DND-41 (cell line): ENCODE results near the gene ARHGAP45.

Experiments used
- ATAC-seq: fragments of 200-7000 bp; cut with Tn5 transposase; 3 replicates; pipeline ENCODE4 v1.9.1; 2021; ENCODE audit warnings: low read depth; ENCODE audit not compliant: insufficient read depth
- DNase-seq: peaks from one replicate; pipeline ENCODE4 v3.0.0-alpha.2; 2020
- H2AFZ ChIP-seq: 2 replicates; pipeline ENCODE4 v1.6.0; 2012; ENCODE audit warnings: low read depth, low read length
- H3K27ac ChIP-seq: 2 replicates; pipeline ENCODE4 v1.5.1; 2012; ENCODE audit warnings: low read length, inconsistent platforms
- H3K27me3 ChIP-seq: fragments of 200-600 bp; sonication (generic); 2 replicates; pipeline ENCODE4 v1.6.0; 2012; ENCODE audit warnings: low read length, mild to moderate bottlenecking, inconsistent platforms; ENCODE audit not compliant: insufficient read depth, poor library complexity
- H3K36me3 ChIP-seq: 2 replicates; pipeline ENCODE4 v1.5.1; 2012; ENCODE audit warnings: low read length, inconsistent platforms; ENCODE audit not compliant: insufficient read depth
- H3K4me1 ChIP-seq: 2 replicates; pipeline ENCODE4 v1.5.1; 2012; ENCODE audit warnings: mild to moderate bottlenecking, low read length; ENCODE audit not compliant: insufficient read depth
- H3K4me2 ChIP-seq: 2 replicates; pipeline ENCODE4 v1.6.0; 2012; ENCODE audit warnings: mild to moderate bottlenecking, moderate library complexity, low read length, inconsistent platforms; ENCODE audit not compliant: insufficient read depth
- H3K4me3 ChIP-seq, 2 experiments: fragments of 200-600 bp in 1 of 2; shearing (Covaris generic) in 1 of 2; 2 replicates each; pipeline ENCODE4 v1.5.1; 2012 to 2016; ENCODE audit warnings: inconsistent platforms in 2 of 2, low read length in 2 of 2, mild to moderate bottlenecking in 2 of 2, low read depth in 1 of 2, moderate library complexity in 1 of 2
- H3K79me2 ChIP-seq: 2 replicates; pipeline ENCODE4 v1.6.0; 2012; ENCODE audit warnings: low read length, inconsistent platforms; ENCODE audit not compliant: insufficient read depth
- H3K9ac ChIP-seq: 2 replicates; pipeline ENCODE4 v1.6.0; 2012; ENCODE audit warnings: low read depth, mild to moderate bottlenecking, inconsistent platforms, low read length, moderate library complexity
- H3K9me3 ChIP-seq: 2 replicates; pipeline ENCODE4 v1.5.1; 2012; ENCODE audit warnings: low read length, moderate library complexity, mild to moderate bottlenecking, inconsistent platforms; ENCODE audit not compliant: insufficient read depth, severe bottlenecking
- H4K20me1 ChIP-seq: 2 replicates; pipeline ENCODE4 v1.6.0; 2012; ENCODE audit warnings: low read length; ENCODE audit not compliant: insufficient read depth
- EZH2 ChIP-seq: IDR thresholded peaks from 3 replicates; pipeline ENCODE4 v1.6.1; 2012; ENCODE audit warnings: borderline replicate concordance, low read depth, mild to moderate bottlenecking, moderate library complexity, low read length, inconsistent platforms; ENCODE audit not compliant: severe bottlenecking
- TF ChIP-seq, protein P1 (sequence below): IDR thresholded peaks from 2 replicates; pipeline ENCODE4 v1.5.1; 2012; ENCODE audit warnings: borderline replicate concordance, low read length, moderate library complexity, mild to moderate bottlenecking; ENCODE audit not compliant: poor library complexity, severe bottlenecking; ENCODE audit errors: extremely low read depth

Gene ARHGAP45

DNA sequence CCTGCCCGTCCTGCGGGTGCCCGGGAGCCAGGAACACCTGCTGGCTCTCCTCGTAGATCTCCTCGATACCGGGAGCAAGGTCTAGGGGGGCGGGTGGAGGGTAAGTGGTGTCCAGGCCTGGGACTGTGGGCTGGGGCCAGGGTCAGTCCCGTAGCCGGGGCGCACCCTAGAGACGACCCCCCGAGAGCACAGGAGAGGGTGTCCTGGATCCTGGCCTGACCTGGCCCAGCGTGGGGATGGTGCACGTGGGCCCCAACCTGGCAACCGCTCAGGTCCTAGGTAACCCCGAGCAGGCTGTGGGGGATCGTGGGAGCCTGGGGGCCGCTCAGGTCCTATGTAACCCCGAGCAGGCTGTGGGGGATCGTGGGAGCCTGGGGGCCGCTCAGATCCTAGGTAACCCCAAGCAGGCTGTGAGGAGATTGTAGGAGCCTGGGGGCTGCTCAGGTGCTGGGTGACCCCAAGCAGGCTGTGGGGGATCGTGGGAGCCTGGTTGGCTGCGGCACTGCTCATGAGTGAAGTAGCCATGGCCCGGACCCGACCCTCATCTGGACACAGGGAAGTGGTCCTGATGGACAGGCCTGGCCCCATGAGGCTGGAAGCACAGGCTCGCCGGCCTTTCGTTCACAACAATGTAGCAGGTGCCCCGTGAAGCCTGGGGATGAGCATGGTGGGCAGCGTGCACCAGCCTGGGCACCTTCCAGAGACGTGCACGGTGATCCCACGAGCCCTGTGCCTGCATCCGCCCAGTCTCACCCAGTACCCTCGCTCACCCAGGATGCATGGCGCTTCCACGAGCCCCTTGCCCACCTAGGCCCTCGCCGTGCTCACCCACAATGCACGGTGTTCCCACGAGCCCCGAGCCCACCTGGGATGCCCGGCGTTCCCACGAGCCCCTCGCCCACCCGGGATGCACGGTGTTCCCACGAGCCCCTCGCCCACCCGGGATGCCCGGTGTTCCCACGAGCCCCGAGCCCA lies 43.0 kb downstream of the ARHGAP45 start:
- no peaks in the 10 kb centered on the region for H3K9me3 ChIP-seq
- no peak overlapping the region for H3K9ac ChIP-seq
- ATAC-seq: no peak
- H3K36me3 ChIP-seq: peaks cover 72% of the 10 kb centered on the region
- TF ChIP-seq EZH2: no peak
- TF ChIP-seq, protein P1, sequence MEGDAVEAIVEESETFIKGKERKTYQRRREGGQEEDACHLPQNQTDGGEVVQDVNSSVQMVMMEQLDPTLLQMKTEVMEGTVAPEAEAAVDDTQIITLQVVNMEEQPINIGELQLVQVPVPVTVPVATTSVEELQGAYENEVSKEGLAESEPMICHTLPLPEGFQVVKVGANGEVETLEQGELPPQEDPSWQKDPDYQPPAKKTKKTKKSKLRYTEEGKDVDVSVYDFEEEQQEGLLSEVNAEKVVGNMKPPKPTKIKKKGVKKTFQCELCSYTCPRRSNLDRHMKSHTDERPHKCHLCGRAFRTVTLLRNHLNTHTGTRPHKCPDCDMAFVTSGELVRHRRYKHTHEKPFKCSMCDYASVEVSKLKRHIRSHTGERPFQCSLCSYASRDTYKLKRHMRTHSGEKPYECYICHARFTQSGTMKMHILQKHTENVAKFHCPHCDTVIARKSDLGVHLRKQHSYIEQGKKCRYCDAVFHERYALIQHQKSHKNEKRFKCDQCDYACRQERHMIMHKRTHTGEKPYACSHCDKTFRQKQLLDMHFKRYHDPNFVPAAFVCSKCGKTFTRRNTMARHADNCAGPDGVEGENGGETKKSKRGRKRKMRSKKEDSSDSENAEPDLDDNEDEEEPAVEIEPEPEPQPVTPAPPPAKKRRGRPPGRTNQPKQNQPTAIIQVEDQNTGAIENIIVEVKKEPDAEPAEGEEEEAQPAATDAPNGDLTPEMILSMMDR: no peak
- H3K79me2 ChIP-seq: peaks cover 18% of the 10 kb centered on the region
- no peak overlapping the region for H3K4me3 ChIP-seq
- no peak overlapping the region for H2AFZ ChIP-seq
- no peak overlapping the region for H3K27ac ChIP-seq
- H3K4me1 ChIP-seq: peaks cover 20% of the 10 kb centered on the region
- peaks cover 29% of the 10 kb centered on the region for H4K20me1 ChIP-seq
- DNase-seq: no peak
- H3K27me3 ChIP-seq: no peaks in the 10 kb centered on the region
- H3K4me2 ChIP-seq: no peak overlapping the region

- no peak for ATAC-seq
- peaks cover 7% of the 10 kb centered on the region for H3K79me2 ChIP-seq
- no peaks in the 10 kb centered on the region for H3K27me3 ChIP-seq
- H3K9me3 ChIP-seq: no peaks in the 10 kb centered on the region
- no peak for DNase-seq
- no peak overlapping the region for H3K27ac ChIP-seq
- no peak overlapping the region for H3K9ac ChIP-seq
- TF ChIP-seq EZH2: no peak
- TF ChIP-seq, protein P1: no peak
- H3K4me1 ChIP-seq: peaks cover 9% of the 10 kb centered on the region; the same call in 1 of the 2 replicates
- no peak overlapping the region for H2AFZ ChIP-seq
- H3K4me2 ChIP-seq: no peak overlapping the region
- peaks cover 18% of the 10 kb centered on the region for H4K20me1 ChIP-seq
- no peak overlapping the region for H3K4me3 ChIP-seq
- peaks cover 65% of the 10 kb centered on the region for H3K36me3 ChIP-seq
Observed at GRCh38 chr19:1110809-1111640, 44.1 kb downstream of the ARHGAP45 start.

- peaks cover 2% of the 10 kb centered on the region; the same call in 1 of the 2 replicates for H3K79me2 ChIP-seq
- no peaks in the 10 kb centered on the region for H3K9me3 ChIP-seq
- TF ChIP-seq, protein P1: no peak
- TF ChIP-seq EZH2: no peak
- DNase-seq (no peak), ATAC-seq (no peak)
- peaks cover 11% of the 10 kb centered on the region for H4K20me1 ChIP-seq
- H3K36me3 ChIP-seq: peaks cover 62% of the 10 kb centered on the region
- H3K4me1 ChIP-seq: 0 out of 2 replicates have a peak, but pooled peaks cover 2% of the 10 kb centered on the region
- H3K27me3 ChIP-seq: no peaks in the 10 kb centered on the region
- no peak overlapping the region for H3K4me2 ChIP-seq
- H3K9ac ChIP-seq: no peak overlapping the region
- no peak overlapping the region for H2AFZ ChIP-seq
- no peak overlapping the region for H3K4me3 ChIP-seq
- no peak overlapping the region for H3K27ac ChIP-seq
Observed at GRCh38 chr19:1111641-1112267, 44.8 kb downstream of the ARHGAP45 start.
